ENCODE results near the gene KRTAP10-5. TPM values are rescaled to one million over a fixed set of nuclear protein-coding genes. Genes with fewer than 3 reads are reported as not detected.
"Not testable (repeated sequence)": the region's sequence is repeated elsewhere in the genome, so short reads cannot be mapped to it uniquely, and the experiment has no call there.

The KRTAP10-5 gene
- total RNA-seq, 4 donors from 2014 or later = not detected

DNA sequence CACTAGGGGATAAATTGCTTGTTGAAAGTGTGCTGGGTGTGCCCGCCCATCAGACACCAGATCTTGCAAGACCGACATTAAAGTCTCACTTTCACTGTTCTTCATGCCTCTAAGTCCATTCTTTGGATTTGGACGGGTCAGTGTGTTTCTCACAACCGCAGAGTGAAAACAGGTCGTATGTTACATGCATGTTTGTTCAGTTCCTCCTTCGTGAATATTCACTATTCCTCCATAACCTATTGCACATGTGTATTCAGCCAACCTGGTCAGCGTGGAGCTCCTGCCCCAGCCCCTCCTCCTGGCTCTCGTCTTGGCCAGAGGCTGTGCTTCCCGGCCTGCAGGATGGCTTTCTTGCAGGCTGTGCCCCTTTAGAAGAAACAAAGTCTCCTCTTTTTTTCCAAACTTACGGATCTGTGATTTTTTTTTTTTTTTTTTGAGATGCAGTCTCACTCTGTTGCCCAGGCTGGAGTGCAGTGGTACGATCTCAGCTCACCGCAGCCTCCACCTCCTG lies 14.1 kb upstream of the KRTAP10-5 start:
- H3K36me3 ChIP-seq = no peaks in the 10 kb centered on the region
- no peak for DNase-seq (ENCODE audit: low spot score in 2 of 2)
- no peak for TF ChIP-seq POLR2A (IDR thresholded peaks at IDR 0.05)
- no peak for TF ChIP-seq CTCF (IDR thresholded peaks at IDR 0.05)
- H3K9me3 ChIP-seq = peaks cover 0 to 9% (median 0%) of the 10 kb centered on the region in 4 donors
- no peak overlapping the region for H3K4me3 ChIP-seq
- WGBS, 2 donors = 74 to 75% methylated on average over 12 of the region's 12 CpGs
- no peak overlapping the region for H3K27ac ChIP-seq
- peaks cover 0 to 10% of the 10 kb centered on the region in 2 donors for H3K27me3 ChIP-seq
- no peaks in the 10 kb centered on the region for H3K4me1 ChIP-seq

- no peaks in the 10 kb centered on the region for H3K4me1 ChIP-seq
- peaks cover 0 to 10% of the 10 kb centered on the region in 2 donors for H3K27me3 ChIP-seq
- H3K27ac ChIP-seq = no peak overlapping the region
- peaks cover 0 to 7% (median 0%) of the 10 kb centered on the region in 4 donors for H3K9me3 ChIP-seq
- TF ChIP-seq EP300 (IDR thresholded peaks at IDR 0.05) (no peak), POLR2A (IDR thresholded peaks at IDR 0.05) (no peak)
- DNase-seq (ENCODE audit: low spot score in 2 of 2) = no peak
- 37 to 44% methylated on average over 20 of the region's 20 CpGs for WGBS, 2 donors
- H3K4me3 ChIP-seq = no peak overlapping the region
- H3K36me3 ChIP-seq = no peaks in the 10 kb centered on the region
Measured at GRCh38 chr21:44593598-44594405, 13.4 kb upstream of the KRTAP10-5 start.

- no peak for TF ChIP-seq POLR2A (IDR thresholded peaks at IDR 0.05)
- no peak for TF ChIP-seq CTCF (IDR thresholded peaks at IDR 0.05)
- no peak for TF ChIP-seq EP300 (IDR thresholded peaks at IDR 0.05)
- Histone ChIP-seq H3K4me1 (no peaks in the 10 kb centered on the region), H3K4me3 (no peak within 1 kb of the TSS), H3K27ac (no peak within 1 kb of the TSS), H3K27me3 (peaks cover 0 to 10% of the 10 kb centered on the region in 2 donors), H3K9me3 (peaks cover 0 to 3% (median 0%) of the 10 kb centered on the region in 4 donors), H3K36me3 (no peaks in the 10 kb centered on the region)
- no peak for DNase-seq (ENCODE audit: low spot score in 2 of 2)
- WGBS, 2 donors = 50 to 56% methylated on average over 29 to 31 of the region's 33 CpGs
Measured at GRCh38 chr21:44592446-44593311, 12.3 kb upstream of the KRTAP10-5 start, which contains the start of gene KRTAP10-6. Gene KRTAP10-6, minus strand, starts transcription at chr21:44592505. Its CDS starts 21 bp downstream, at chr21:44592484.

DNA sequence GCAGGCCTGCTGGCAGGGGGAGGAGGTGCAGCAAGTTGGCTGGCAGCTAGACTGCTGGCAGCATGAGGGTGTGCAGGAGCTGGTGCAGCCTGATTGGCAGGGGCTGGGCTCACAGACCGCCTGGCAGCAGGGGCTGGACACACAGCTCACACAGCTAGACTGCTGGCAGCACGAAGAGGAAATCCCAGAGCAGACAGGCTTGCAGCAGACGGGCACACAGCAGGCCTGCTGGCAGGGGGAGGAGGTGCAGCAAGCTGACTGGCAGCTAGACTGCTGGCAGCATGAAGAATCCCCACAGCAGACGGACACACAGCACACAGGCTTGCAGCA lies 11.4 kb upstream of the KRTAP10-5 start:
- Histone ChIP-seq H3K27me3 (peaks cover 0 to 10% of the 10 kb centered on the region in 2 donors), H3K9me3 (peaks cover 0 to 10% (median 0%) of the 10 kb centered on the region in 4 donors)
- H3K27ac ChIP-seq; H3K4me3 ChIP-seq; DNase-seq (ENCODE audit: low spot score in 2 of 2); H3K4me1 ChIP-seq; H3K36me3 ChIP-seq: not testable (repeated sequence)
- WGBS, 2 donors = 33% methylated on average over 1 of the region's 4 CpGs; no CpG with 5 or more reads in 1 of the 2 donors

DNA sequence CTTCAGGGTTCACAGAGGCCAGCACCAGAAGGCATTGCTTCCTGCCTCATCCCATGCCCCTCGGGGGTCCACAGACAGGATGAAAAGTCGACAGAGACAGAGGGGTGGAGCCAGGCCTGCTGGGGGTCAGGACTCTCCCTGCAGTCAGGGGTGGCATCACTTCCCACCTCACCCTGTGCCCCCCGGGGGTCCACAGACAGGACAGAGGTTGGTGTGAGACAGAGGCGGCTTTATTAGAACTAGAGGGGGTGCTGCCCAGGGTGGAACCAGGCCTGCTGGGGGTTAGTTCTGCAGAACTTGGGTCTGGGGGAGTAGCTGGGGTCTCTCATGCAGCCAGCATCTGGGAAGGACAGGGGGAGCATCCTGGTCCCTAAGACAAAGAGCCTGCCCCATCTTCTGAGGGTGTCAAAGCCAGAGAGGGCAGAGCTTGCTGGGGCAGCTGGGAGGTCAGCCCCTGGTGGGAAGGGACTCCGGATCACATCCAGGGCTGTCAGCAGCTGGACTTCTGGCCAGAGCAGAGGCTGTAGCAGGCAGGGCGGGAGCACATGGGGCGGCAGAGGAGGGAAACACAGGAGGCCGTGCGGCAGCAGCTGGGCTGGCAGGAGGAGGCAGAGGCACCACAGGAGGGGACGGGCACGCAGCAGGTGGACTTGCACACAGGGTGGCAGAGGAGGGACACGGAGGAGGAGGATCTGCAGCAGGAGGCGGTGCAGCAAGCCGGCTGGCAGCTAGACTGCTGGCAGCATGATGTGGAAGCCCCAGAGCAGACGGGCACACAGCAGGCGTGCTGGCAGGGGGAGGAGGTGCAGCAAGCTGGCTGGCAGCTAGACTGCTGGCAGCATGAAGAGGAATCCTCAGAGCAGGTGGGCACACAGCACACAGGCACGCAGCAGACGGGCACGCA lies 10.7 kb upstream of the KRTAP10-5 start:
- H3K9me3 ChIP-seq = peaks cover 0 to 15% (median 0%) of the 10 kb centered on the region in 4 donors
- not testable (repeated sequence) for DNase-seq (ENCODE audit: low spot score in 2 of 2); H3K27ac ChIP-seq; H3K4me3 ChIP-seq; H3K36me3 ChIP-seq; H3K4me1 ChIP-seq
- WGBS, 2 donors = 64 to 65% methylated on average over 16 to 17 of the region's 19 CpGs
- peaks cover 0 to 10% of the 10 kb centered on the region in 2 donors for H3K27me3 ChIP-seq

GRCh38 chr21:44590311-44590721 lies 9.9 kb upstream of the KRTAP10-5 start:
- Histone ChIP-seq H3K27ac (no peak overlapping the region), H3K9me3 (peaks cover 0 to 22% (median 0%) of the 10 kb centered on the region in 4 donors), H3K4me1 (no peaks in the 10 kb centered on the region), H3K36me3 (no peaks in the 10 kb centered on the region), H3K27me3 (peaks cover 0 to 17% of the 10 kb centered on the region in 2 donors), H3K4me3 (no peak overlapping the region)
- no peak for TF ChIP-seq EP300 (IDR thresholded peaks at IDR 0.05)
- 71 to 86% methylated on average over 9 to 10 of the region's 10 CpGs for WGBS, 2 donors
- DNase-seq (ENCODE audit: low spot score in 2 of 2) = no peak

All from tibial nerve (tissue), 4 donors.